HEK293 (cell line): ENCODE results near the gene DDX10.

Experiments
- CTCF ChIP-seq: fragments of 450-650 bp; formaldehyde crosslinking; IDR thresholded peaks from 2 replicates; pipeline ENCODE4 v1.5.1; 2016; ENCODE audit warnings: missing biosample characterization, missing genetic modification characterization
- YY1 ChIP-seq: fragments of 450-650 bp; formaldehyde crosslinking; IDR thresholded peaks from 2 replicates; pipeline ENCODE4 v1.5.1; 2018; ENCODE audit warnings: missing biosample characterization, missing genetic modification characterization
- ZBTB17 ChIP-seq: fragments of 450-650 bp; formaldehyde crosslinking; IDR thresholded peaks from 2 replicates; pipeline ENCODE4 v1.5.1; 2016; ENCODE audit warnings: missing biosample characterization, missing genetic modification characterization
- ZFHX2 ChIP-seq: fragments of 450-650 bp; formaldehyde crosslinking; conservative IDR thresholded peaks from 2 replicates; pipeline ENCODE4 v1.5.1; 2016; ENCODE audit warnings: missing biosample characterization, missing genetic modification characterization
- ZNF121 ChIP-seq: fragments of 450-650 bp; formaldehyde crosslinking; IDR thresholded peaks from 2 replicates; pipeline ENCODE4 v1.5.1; 2016; ENCODE audit warnings: missing biosample characterization, missing genetic modification characterization
- ZNF140 ChIP-seq: fragments of 450-650 bp; formaldehyde crosslinking; IDR thresholded peaks from 2 replicates; pipeline ENCODE4 v1.5.1; 2016; ENCODE audit warnings: missing biosample characterization, missing genetic modification characterization
- ZNF324 ChIP-seq: fragments of 450-650 bp; formaldehyde crosslinking; IDR thresholded peaks from 2 replicates; pipeline ENCODE4 v1.5.1; 2016; ENCODE audit warnings: missing biosample characterization, missing genetic modification characterization
- ZNF639 ChIP-seq: fragments of 450-650 bp; formaldehyde crosslinking; IDR thresholded peaks from 2 replicates; pipeline ENCODE4 v1.5.1; 2016; ENCODE audit warnings: missing biosample characterization, missing genetic modification characterization
- ZXDB ChIP-seq: fragments of 450-650 bp; formaldehyde crosslinking; IDR thresholded peaks from 2 replicates; pipeline ENCODE4 v1.5.1; 2016; ENCODE audit warnings: missing biosample characterization, missing genetic modification characterization

- TF ChIP-seq ZFHX2 (no peak), CTCF (tag by site-specific recombination) (no peak), ZNF140 (tag by site-specific recombination) (no peak), YY1 (tag by site-specific recombination) (no peak), ZXDB (tag by site-specific recombination) (no peak), ZNF324 (tag by site-specific recombination) (no peak), ZNF121 (tag by site-specific recombination) (no peak), ZNF639 (tag by site-specific recombination) (no peak), ZBTB17 (no peak)
These were observed 159.7 kb downstream of the DDX10 start for GRCh38 chr11:108824545-108824944.
